NB4 (cell line): ENCODE data around the gene AARSD1.
"Not testable (repeated sequence)": the region's sequence is repeated elsewhere in the genome, so short reads cannot be mapped to it uniquely, and the experiment has no call there.

Experiments
- DNase-seq: peaks from one replicate; pipeline ENCODE4 v3.0.0; 2010; ENCODE audit warnings: low read depth
- H3K4me3 ChIP-seq: one replicate; pipeline ENCODE4 v1.5.1; 2011; ENCODE audit warnings: mild to moderate bottlenecking, low read depth, low read length, moderate library complexity
- CTCF ChIP-seq: IDR thresholded peaks from one replicate; pipeline ENCODE4 v1.5.1; 2012; ENCODE audit warnings: low read depth, low read length
- MYC ChIP-seq: IDR thresholded peaks from 2 replicates; pipeline ENCODE4 v1.6.1; 2011; ENCODE audit warnings: low read depth, low read length
- POLR2A ChIP-seq: IDR thresholded peaks from 2 replicates; pipeline ENCODE4 v1.6.1; 2011; ENCODE audit warnings: mild to moderate bottlenecking; ENCODE audit not compliant: insufficient read length; ENCODE audit errors: extremely low read depth
- TF ChIP-seq, protein P1 (sequence below): IDR thresholded peaks from 2 replicates; pipeline ENCODE4 v1.6.1; 2011; ENCODE audit warnings: low read depth, low read length

The AARSD1 gene

GRCh38 chr17:43006639-43007551, 42.6 kb upstream of the AARSD1 start, which contains the start of gene IFI35:
Gene IFI35, plus strand, starts transcription at chr17:43006784. Its CDS starts 164 bp downstream, at chr17:43006948.
- peak; percentile 87 for DNase-seq
- peak; percentile 37 for TF ChIP-seq CTCF
- peak; percentile 34 for TF ChIP-seq POLR2A
- no peak for TF ChIP-seq MYC
- TF ChIP-seq, protein P1, sequence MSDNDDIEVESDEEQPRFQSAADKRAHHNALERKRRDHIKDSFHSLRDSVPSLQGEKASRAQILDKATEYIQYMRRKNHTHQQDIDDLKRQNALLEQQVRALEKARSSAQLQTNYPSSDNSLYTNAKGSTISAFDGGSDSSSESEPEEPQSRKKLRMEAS: peak; percentile 51; the same call in 1 of the 2 replicates
- H3K4me3 ChIP-seq: peak within 1 kb of the TSS; percentile 64

GRCh38 chr17:43003542-43004172, 39.4 kb upstream of the AARSD1 start:
- no peak for TF ChIP-seq CTCF
- TF ChIP-seq, protein P1: no peak
- TF ChIP-seq MYC: no peak
- TF ChIP-seq POLR2A: peak; percentile 14
- no peak overlapping the region for H3K4me3 ChIP-seq
- DNase-seq: no peak

DNA sequence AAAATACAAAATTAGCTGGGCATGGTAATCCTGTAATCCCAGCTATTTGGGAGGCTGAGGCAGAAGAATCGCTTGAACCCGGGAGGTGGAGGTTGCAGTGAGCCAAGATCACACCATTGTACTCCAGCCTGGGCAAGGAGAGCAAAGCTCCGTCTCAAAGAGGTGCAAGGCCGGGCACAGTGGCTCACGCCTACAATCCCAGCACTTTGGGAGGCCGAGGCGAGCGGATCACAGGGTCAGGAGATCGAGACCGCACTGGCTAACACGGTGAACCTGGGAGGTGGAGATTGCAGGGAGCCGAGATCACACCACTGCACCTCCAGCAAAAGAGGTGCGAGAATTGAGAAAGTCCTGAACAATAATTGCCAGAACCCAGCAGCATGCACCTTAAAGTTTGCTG, 36.6 kb upstream of the AARSD1 start:
- DNase-seq, H3K4me3 ChIP-seq: not testable (repeated sequence)

DNA sequence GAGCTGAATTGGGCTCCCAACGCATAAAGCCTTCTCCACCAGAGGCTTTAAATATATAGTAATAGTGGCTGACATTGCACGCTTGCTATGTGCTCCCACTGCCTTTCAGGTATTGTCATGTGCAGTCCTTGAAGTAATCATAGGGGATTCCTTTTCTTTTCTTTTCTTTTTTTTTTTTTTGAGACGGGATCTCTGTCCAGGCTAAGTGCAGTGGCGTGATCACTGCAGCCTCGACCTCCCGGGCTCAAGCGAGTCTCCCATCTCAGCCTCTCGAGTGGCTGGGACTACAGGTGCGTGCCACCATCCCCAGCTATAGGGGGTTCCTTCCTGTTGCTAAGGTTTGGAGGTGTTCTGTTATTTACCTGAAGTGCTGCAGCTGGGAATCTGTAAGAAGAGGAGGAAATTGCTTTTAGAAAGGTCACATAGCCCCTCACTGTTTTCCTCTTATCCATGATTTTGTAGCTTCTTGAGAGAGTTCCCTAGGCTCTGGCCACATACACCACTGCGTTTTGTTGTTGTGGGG, 34.8 kb upstream of the AARSD1 start:
- no peak for TF ChIP-seq MYC
- no peak for TF ChIP-seq POLR2A
- TF ChIP-seq, protein P1: no peak
- TF ChIP-seq CTCF: no peak
- peak overlapping the region; percentile 100 for H3K4me3 ChIP-seq
- no peak for DNase-seq

DNA sequence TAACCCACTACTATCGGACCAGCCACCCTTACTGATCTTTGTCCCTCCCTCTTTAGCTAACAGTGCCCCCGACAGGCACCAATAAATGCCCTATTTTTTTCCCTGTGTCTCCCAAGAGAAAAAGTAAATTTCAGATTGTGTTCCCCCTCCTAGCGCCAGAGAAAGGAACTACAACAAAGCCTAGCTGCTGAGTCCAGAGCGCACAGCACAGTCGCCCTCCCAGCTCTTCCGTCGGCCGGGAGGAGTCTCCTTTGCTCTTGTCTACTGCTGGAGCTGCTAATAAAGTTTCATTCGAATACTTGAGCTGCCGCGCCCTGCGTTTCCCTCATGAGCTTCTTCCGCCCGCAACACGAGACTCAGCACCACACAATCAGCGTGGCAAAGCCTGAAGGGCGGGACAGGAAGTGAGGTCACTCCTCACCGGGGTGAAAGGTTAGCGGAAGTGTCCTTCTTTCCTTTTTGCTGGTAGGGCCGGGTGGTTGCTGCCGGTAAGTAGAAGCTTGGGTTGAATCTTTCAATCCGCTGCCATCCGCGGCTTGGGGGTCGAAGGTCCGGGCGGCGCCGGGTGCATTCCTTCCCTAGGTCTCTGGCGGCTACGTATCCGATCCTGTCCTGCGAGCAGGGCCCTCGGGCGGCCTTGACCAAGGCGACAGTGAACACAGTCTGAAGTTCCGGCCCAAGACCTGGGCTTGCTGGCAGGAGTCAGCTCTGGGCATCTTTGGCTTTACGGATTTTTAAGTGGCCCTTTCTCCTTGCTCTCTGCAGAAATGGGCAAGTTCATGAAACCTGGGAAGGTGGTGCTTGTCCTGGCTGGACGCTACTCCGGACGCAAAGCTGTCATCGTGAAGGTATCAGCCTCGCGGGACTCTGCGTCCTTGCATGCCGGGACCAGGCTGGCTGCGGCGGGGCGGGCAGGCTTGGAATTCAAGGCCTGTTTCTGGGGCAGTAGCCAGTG, 34.0 kb upstream of the AARSD1 start, which contains the start of gene RPL27:
TSS of gene RPL27 (plus strand) at position 436 of the 955 bp plus-strand sequence. CDS start at position 768, 332 bp downstream.
- peak; percentile 99 for DNase-seq
- H3K4me3 ChIP-seq: peak within 1 kb of the TSS; percentile 100
- TF ChIP-seq POLR2A (peak; percentile 92), CTCF (peak; percentile 83), MYC (peak; percentile 98)
- TF ChIP-seq, protein P1: peak; percentile 96
